Measurements from ENCODE around the gene SLC2A9. TPM values are rescaled to one million over a fixed set of nuclear protein-coding genes. Genes with fewer than 3 reads are reported as not detected.

The SLC2A9 gene
- total RNA-seq, 1 donor from 2014 or later: 8.2 TPM

- no peak for TF ChIP-seq CTCF (IDR thresholded peaks at IDR 0.05; ENCODE audit: borderline replicate concordance)
- Histone ChIP-seq H3K4me1 (peaks cover 49% of the 10 kb centered on the region), H3K36me3 (no peaks in the 10 kb centered on the region), H3K9me3 (replicated peaks) (no peaks in the 10 kb centered on the region), H3K27me3 (ENCODE audit: low read depth) (no peaks in the 10 kb centered on the region), H3K4me3 (no peak overlapping the region), H3K27ac (replicated peaks) (no peak overlapping the region)
- intact Hi-C loops (cut with micrococcal nuclease): no loop called here
- DNase-seq: no peak
These were observed 8.1 kb upstream of the SLC2A9 start for GRCh38 chr4:10029403-10029802.

DNA sequence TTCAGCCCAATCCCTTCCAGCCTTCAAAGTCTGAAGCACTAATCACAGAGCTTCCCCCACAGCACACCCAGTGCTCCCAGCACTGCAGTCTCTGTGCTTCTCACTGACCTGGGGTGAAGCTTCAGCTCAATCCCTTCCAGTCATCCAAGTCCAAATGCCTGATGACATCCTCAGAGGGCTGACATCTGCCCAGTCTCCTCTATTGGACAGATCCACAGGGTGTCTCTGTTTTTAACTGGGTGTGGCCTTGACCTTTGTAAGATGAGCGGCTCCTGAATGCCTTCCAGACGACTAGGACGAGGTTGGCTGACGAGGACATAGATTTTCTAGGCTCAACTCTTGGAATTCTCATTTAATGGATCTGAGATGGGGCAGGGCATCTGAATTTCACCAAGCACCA, 7.6 kb upstream of the SLC2A9 start:
- H3K27me3 ChIP-seq (ENCODE audit: low read depth): no peaks in the 10 kb centered on the region
- no peak overlapping the region for H3K27ac ChIP-seq (replicated peaks)
- H3K36me3 ChIP-seq: no peaks in the 10 kb centered on the region
- intact Hi-C loops (cut with micrococcal nuclease): no loop called here
- H3K4me3 ChIP-seq: no peak overlapping the region
- H3K4me1 ChIP-seq: peaks cover 49% of the 10 kb centered on the region
- DNase-seq: no peak
- no peaks in the 10 kb centered on the region for H3K9me3 ChIP-seq (replicated peaks)
- TF ChIP-seq CTCF (IDR thresholded peaks at IDR 0.05; ENCODE audit: borderline replicate concordance): no peak

GRCh38 chr4:10026485-10026884, 5.2 kb upstream of the SLC2A9 start:
- TF ChIP-seq CTCF (IDR thresholded peaks at IDR 0.05; ENCODE audit: borderline replicate concordance): no peak
- Histone ChIP-seq H3K27ac (replicated peaks) (no peak overlapping the region), H3K4me3 (no peak overlapping the region), H3K27me3 (ENCODE audit: low read depth) (no peaks in the 10 kb centered on the region), H3K36me3 (no peaks in the 10 kb centered on the region), H3K9me3 (replicated peaks) (no peaks in the 10 kb centered on the region), H3K4me1 (peaks cover 49% of the 10 kb centered on the region)
- no peak for DNase-seq
- intact Hi-C loops (cut with micrococcal nuclease): no loop called here

- H3K9me3 ChIP-seq (replicated peaks): no peaks in the 10 kb centered on the region
- no peak for TF ChIP-seq CTCF (IDR thresholded peaks at IDR 0.05; ENCODE audit: borderline replicate concordance)
- no peak overlapping the region for H3K4me3 ChIP-seq
- DNase-seq: no peak
- no peaks in the 10 kb centered on the region for H3K27me3 ChIP-seq (ENCODE audit: low read depth)
- no peak overlapping the region for H3K27ac ChIP-seq (replicated peaks)
- peaks cover 49% of the 10 kb centered on the region for H3K4me1 ChIP-seq
- intact Hi-C loops (cut with micrococcal nuclease): no loop called here
- no peaks in the 10 kb centered on the region for H3K36me3 ChIP-seq
These were observed 4.0 kb upstream of the SLC2A9 start for GRCh38 chr4:10025230-10025806.

DNA sequence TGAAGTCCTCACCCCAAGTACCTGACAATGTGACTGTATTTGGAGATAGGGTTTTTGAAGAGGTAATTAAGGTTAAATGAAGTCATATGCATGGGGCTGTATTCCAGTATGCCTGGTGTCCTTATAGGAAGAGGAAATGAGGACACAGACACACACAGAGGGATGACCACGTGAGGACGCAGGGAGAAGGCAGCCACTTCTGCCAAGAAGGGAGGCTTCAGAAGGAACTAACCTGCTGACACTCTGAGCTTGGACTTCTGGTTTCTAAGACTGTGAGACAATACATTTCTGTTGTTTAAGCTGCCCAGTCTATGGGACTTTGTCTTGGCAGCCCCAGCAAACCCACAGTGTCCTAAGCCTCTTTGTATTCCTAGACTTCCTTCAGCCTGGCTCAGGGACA, 3.0 kb upstream of the SLC2A9 start:
- peak overlapping the region; percentile 58 for H3K27ac ChIP-seq (replicated peaks)
- H3K9me3 ChIP-seq (replicated peaks): no peaks in the 10 kb centered on the region
- H3K36me3 ChIP-seq: no peaks in the 10 kb centered on the region
- intact Hi-C loops (cut with micrococcal nuclease): no loop called here
- no peaks in the 10 kb centered on the region for H3K27me3 ChIP-seq (ENCODE audit: low read depth)
- peaks cover 59% of the 10 kb centered on the region for H3K4me1 ChIP-seq
- no peak for DNase-seq
- TF ChIP-seq CTCF (IDR thresholded peaks at IDR 0.05; ENCODE audit: borderline replicate concordance): no peak
- no peak overlapping the region for H3K4me3 ChIP-seq
